Mucosa of descending colon (tissue), 3 donors: ENCODE measurements around the gene MDFI. TPM values are rescaled to one million over a fixed set of nuclear protein-coding genes. Genes with fewer than 3 reads are reported as not detected.

Experiments
- ATAC-seq: fragments of 200-7000 bp; cut with Tn5 transposase; one replicate; pipeline ENCODE4 v1.9.1; 2020; ENCODE audit warnings: mild to moderate bottlenecking, moderate library complexity
- DNase-seq, 3 donors: peaks; one replicate each; pipeline ENCODE4 v3.0.0-alpha.2; 2020
- H3K36me3 ChIP-seq: fragments of 200-600 bp; one replicate; pipeline ENCODE4 v1.8.0; 2021; ENCODE audit warnings: low read depth, mild to moderate bottlenecking
- H3K4me1 ChIP-seq: fragments of 200-600 bp; one replicate; pipeline ENCODE4 v1.8.0; 2021; ENCODE audit warnings: low read depth, mild to moderate bottlenecking
- H3K4me3 ChIP-seq: fragments of 200-600 bp; one replicate; pipeline ENCODE4 v1.8.0; 2021; ENCODE audit warnings: mild to moderate bottlenecking
- H3K9me3 ChIP-seq: fragments of 200-600 bp; one replicate; pipeline ENCODE4 v1.8.0; 2021; ENCODE audit warnings: mild to moderate bottlenecking
- CTCF ChIP-seq: fragments of 200-600 bp; IDR thresholded peaks from one replicate; pipeline ENCODE4 v1.8.0; 2022; ENCODE audit warnings: antibody characterized with exemption, mild to moderate bottlenecking
- intact Hi-C, 2 donors: fragments of 100-400 bp; cut with DNase I in 1 of 2; cut with micrococcal nuclease in 1 of 2; formaldehyde crosslinking; loops; one replicate each; pipeline versions ENCODE4 v1.11.0 to v1.11.1; 2022; cut with DNase I, micrococcal nuclease
- total RNA-seq, 3 donors: library from RNA; stranded (reverse); fragmentation: NEBNext Ultra II Directional in 2 of 3; extraction: Animal tissue kit (Norgen Biotek cat#: 25700) in 2 of 3; gene quantifications; one replicate each; pipeline versions ENCODE4 v1.2.1 to v1.2.4, GENCODE V29; 2021 to 2023
- donor health status: DM: no; HTN: no; CAD: no; lungs with moderate emphysema.
- donor health status: DM: no; HTN: no; CAD: no.
- donor health status: DM: no; HTN: yes; CAD: no.

The MDFI gene
- total RNA-seq, 3 donors from 2014 or later = 0.96 to 2.2 (median 2.1) TPM

- no peak for ATAC-seq
These were observed 55.3 kb downstream of the MDFI start for GRCh38 chr6:41693281-41694240.

GRCh38 chr6:41694815-41695526 lies 56.7 kb downstream of the MDFI start:
- Histone ChIP-seq H3K4me1 (no peaks in the 10 kb centered on the region), H3K9me3 (no peaks in the 10 kb centered on the region), H3K36me3 (no peaks in the 10 kb centered on the region), H3K4me3 (no peak overlapping the region)
- peak; percentile 43 for ATAC-seq
- no peak for TF ChIP-seq CTCF
- intact Hi-C loops = no loop called here
- no peak for DNase-seq

More at GRCh38 chr6:41693281-41694240, 55.3 kb downstream of the MDFI start:
- no peak for TF ChIP-seq CTCF
- Histone ChIP-seq H3K4me1 (no peaks in the 10 kb centered on the region), H3K4me3 (no peak overlapping the region), H3K9me3 (no peaks in the 10 kb centered on the region), H3K36me3 (no peaks in the 10 kb centered on the region)
- no peak for DNase-seq
- intact Hi-C loops = no loop called here

- intact Hi-C loops = no loop called here
- no peaks in the 10 kb centered on the region for H3K4me1 ChIP-seq
- ATAC-seq (no peak), DNase-seq (no peak)
- H3K4me3 ChIP-seq = no peak overlapping the region
- no peaks in the 10 kb centered on the region for H3K36me3 ChIP-seq
- TF ChIP-seq CTCF = no peak
- H3K9me3 ChIP-seq = no peaks in the 10 kb centered on the region
These were observed 57.6 kb downstream of the MDFI start for GRCh38 chr6:41695825-41696224.

- ATAC-seq = no peak
- no peaks in the 10 kb centered on the region for H3K4me1 ChIP-seq
- no peak for TF ChIP-seq CTCF
These were observed 58.5 kb downstream of the MDFI start for GRCh38 chr6:41696788-41697187.

GRCh38 chr6:41697861-41698781 lies 59.9 kb downstream of the MDFI start:
- H3K4me1 ChIP-seq = no peaks in the 10 kb centered on the region
- DNase-seq (no peak), ATAC-seq (no peak)
- TF ChIP-seq CTCF = no peak
- no peak overlapping the region for H3K4me3 ChIP-seq
- no peaks in the 10 kb centered on the region for H3K9me3 ChIP-seq
- intact Hi-C loops = no loop called here
- no peaks in the 10 kb centered on the region for H3K36me3 ChIP-seq

More at GRCh38 chr6:41696788-41697187, 58.5 kb downstream of the MDFI start:
- no peak overlapping the region for H3K4me3 ChIP-seq
- intact Hi-C loops = no loop called here
- H3K36me3 ChIP-seq = no peaks in the 10 kb centered on the region
- no peaks in the 10 kb centered on the region for H3K9me3 ChIP-seq
- no peak for DNase-seq
